ENCODE data around the gene EPS15. TPM values are rescaled to one million over a fixed set of nuclear protein-coding genes. Genes with fewer than 3 reads are reported as not detected.

Gene EPS15
- total RNA-seq, 1 donor from 2014 or later = 139 TPM

DNA sequence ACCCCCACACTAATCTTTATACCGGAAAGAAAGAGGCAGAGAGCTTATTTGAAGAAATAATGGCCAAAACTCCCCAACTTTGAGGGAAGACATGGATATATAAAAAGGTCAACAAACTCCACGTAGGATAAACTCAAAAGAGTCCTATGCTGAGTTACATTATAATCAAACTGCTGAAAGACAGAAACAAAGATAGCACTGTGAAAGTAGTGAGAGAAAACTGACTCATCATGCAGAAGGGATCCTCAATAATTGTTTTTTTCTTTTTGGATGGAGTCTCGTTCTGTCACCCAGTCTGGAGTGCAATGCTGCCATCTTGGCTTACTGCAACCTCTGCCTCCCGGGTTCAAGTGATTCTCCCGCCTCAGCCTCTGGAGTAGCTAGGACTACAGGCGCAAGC lies 140.2 kb downstream of the EPS15 start:
- DNase-seq = no peak
- H3K36me3 Mint-ChIP-seq (ENCODE audit: unreplicated experiment) = peaks cover 27% of the 10 kb centered on the region

DNA sequence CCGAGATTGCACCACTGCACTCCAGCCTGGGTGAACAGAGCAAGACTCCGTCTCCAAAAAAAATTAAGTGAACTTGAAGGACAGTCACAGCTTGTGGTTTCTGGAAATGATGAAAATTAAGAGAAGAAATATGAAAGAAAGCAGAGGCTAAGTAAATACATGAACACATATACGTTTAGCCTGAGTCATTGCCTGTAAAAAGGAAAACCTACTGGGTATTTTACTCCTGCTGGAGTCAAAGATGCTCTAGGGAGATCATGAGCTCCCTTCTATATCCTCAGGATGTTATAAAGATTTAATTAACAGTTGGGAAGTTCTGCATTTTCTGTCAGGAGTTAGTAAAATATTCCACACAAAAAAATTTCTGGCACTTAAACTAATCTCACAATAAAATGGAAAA lies 145.2 kb downstream of the EPS15 start:
- Mint-ChIP-seq H3K36me3 (ENCODE audit: unreplicated experiment) (peaks cover 14% of the 10 kb centered on the region), H3K27ac (ENCODE audit: unreplicated experiment) (no peak overlapping the region), H3K27me3 (ENCODE audit: unreplicated experiment) (no peaks in the 10 kb centered on the region), H3K4me1 (ENCODE audit: low read depth, unreplicated experiment) (no peaks in the 10 kb centered on the region), H3K9me3 (ENCODE audit: unreplicated experiment) (no peaks in the 10 kb centered on the region), H3K4me3 (ENCODE audit: unreplicated experiment) (no peak overlapping the region)
- DNase-seq = no peak
- TF ChIP-seq, protein P1, sequence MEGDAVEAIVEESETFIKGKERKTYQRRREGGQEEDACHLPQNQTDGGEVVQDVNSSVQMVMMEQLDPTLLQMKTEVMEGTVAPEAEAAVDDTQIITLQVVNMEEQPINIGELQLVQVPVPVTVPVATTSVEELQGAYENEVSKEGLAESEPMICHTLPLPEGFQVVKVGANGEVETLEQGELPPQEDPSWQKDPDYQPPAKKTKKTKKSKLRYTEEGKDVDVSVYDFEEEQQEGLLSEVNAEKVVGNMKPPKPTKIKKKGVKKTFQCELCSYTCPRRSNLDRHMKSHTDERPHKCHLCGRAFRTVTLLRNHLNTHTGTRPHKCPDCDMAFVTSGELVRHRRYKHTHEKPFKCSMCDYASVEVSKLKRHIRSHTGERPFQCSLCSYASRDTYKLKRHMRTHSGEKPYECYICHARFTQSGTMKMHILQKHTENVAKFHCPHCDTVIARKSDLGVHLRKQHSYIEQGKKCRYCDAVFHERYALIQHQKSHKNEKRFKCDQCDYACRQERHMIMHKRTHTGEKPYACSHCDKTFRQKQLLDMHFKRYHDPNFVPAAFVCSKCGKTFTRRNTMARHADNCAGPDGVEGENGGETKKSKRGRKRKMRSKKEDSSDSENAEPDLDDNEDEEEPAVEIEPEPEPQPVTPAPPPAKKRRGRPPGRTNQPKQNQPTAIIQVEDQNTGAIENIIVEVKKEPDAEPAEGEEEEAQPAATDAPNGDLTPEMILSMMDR (IDR thresholded peaks at IDR 0.05; ENCODE audit: partially characterized antibody, unreplicated experiment) = no peak

More for the DNA sequence above, 140.2 kb downstream of the EPS15 start:
- H3K4me1 Mint-ChIP-seq (ENCODE audit: low read depth, unreplicated experiment) = no peaks in the 10 kb centered on the region
- H3K27ac Mint-ChIP-seq (ENCODE audit: unreplicated experiment) = no peak overlapping the region
- TF ChIP-seq, protein P1 (IDR thresholded peaks at IDR 0.05; ENCODE audit: partially characterized antibody, unreplicated experiment) = no peak
- H3K27me3 Mint-ChIP-seq (ENCODE audit: unreplicated experiment) = peaks cover 3% of the 10 kb centered on the region
- no peak overlapping the region for H3K4me3 Mint-ChIP-seq (ENCODE audit: unreplicated experiment)
- H3K9me3 Mint-ChIP-seq (ENCODE audit: unreplicated experiment) = peaks cover 3% of the 10 kb centered on the region

DNA sequence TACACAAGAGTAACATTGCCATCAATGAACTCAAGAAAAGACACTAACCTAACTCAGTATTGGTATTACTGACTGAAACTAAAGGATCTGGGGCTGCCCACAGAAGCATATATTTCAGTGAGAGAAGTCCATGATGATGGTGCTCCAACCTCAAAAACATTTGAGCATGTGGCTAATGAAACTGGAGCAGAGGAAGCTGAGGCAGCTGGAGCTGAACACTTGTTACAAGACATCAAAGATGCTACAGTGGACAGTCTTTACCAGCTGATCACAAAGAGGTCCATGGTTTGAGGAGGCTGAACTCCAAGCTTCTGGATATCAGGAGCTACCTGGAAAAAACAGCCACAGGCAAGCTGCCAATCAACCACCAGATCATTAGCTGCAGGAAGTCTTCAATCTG lies 146.5 kb downstream of the EPS15 start:
- TF ChIP-seq, protein P1 (IDR thresholded peaks at IDR 0.05; ENCODE audit: partially characterized antibody, unreplicated experiment) = no peak
- Mint-ChIP-seq H3K4me3 (ENCODE audit: unreplicated experiment) (no peak overlapping the region), H3K27ac (ENCODE audit: unreplicated experiment) (no peak overlapping the region), H3K36me3 (ENCODE audit: unreplicated experiment) (peaks cover 8% of the 10 kb centered on the region), H3K27me3 (ENCODE audit: unreplicated experiment) (no peaks in the 10 kb centered on the region), H3K4me1 (ENCODE audit: low read depth, unreplicated experiment) (no peaks in the 10 kb centered on the region), H3K9me3 (ENCODE audit: unreplicated experiment) (no peaks in the 10 kb centered on the region)
- no peak for DNase-seq

DNA sequence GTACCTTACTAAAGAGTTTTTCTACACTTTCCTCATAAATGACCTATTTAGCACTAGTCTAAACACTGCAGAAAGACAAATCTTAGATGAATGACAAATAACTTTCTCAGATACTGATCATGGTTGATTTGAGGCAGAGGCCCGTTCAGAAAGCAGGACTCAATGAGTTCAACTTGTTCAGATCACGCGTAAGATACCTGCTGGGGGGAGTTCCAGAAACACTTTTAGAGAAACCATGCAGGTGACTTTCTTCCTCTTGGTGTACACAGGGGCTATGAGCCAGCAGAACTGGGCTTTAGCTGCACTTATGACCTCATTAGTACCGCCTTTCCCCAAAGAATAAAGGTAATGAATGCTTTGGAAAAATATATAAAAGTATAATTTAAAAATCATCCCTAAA lies 149.9 kb downstream of the EPS15 start:
- Mint-ChIP-seq H3K4me1 (ENCODE audit: low read depth, unreplicated experiment) (no peaks in the 10 kb centered on the region), H3K36me3 (ENCODE audit: unreplicated experiment) (no peaks in the 10 kb centered on the region), H3K9me3 (ENCODE audit: unreplicated experiment) (peaks cover 2% of the 10 kb centered on the region), H3K27me3 (ENCODE audit: unreplicated experiment) (no peaks in the 10 kb centered on the region), H3K27ac (ENCODE audit: unreplicated experiment) (no peak overlapping the region), H3K4me3 (ENCODE audit: unreplicated experiment) (no peak overlapping the region)
- DNase-seq = no peak
- TF ChIP-seq, protein P1 (IDR thresholded peaks at IDR 0.05; ENCODE audit: partially characterized antibody, unreplicated experiment) = no peak

DNA sequence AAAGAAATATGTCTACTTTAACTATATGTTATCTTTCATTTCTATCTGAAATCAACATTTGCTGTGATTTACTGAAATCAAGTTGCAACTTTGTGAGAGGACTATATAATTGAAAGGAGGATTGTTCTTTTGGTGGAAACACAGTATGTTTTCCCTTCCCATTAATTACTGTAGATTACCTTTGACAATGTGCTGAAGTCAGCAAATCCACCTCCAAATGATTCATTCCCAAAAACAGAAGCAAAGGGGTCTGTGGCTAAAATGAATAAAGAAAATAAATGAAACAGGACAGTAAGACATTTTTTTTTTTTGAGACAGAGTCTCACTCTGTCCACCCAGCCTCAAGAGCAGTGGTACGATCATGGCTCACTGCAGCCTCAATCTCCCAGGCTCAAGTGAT lies 153.3 kb downstream of the EPS15 start:
- no peak for DNase-seq
- TF ChIP-seq, protein P1 (IDR thresholded peaks at IDR 0.05; ENCODE audit: partially characterized antibody, unreplicated experiment) = no peak
- no peaks in the 10 kb centered on the region for H3K36me3 Mint-ChIP-seq (ENCODE audit: unreplicated experiment)
- H3K27ac Mint-ChIP-seq (ENCODE audit: unreplicated experiment) = no peak overlapping the region
- no peak overlapping the region for H3K4me3 Mint-ChIP-seq (ENCODE audit: unreplicated experiment)
- H3K9me3 Mint-ChIP-seq (ENCODE audit: unreplicated experiment) = peaks cover 2% of the 10 kb centered on the region
- no peaks in the 10 kb centered on the region for H3K27me3 Mint-ChIP-seq (ENCODE audit: unreplicated experiment)
- no peaks in the 10 kb centered on the region for H3K4me1 Mint-ChIP-seq (ENCODE audit: low read depth, unreplicated experiment)

All from glutamatergic neuron (in vitro differentiated cells).